Adipose tissue (tissue), 3 donors: Measurements from ENCODE around the gene ERICH6. TPM values are rescaled to one million over a fixed set of nuclear protein-coding genes. Genes with fewer than 3 reads are reported as not detected.

Experiments
- H3K27ac ChIP-seq: one replicate; pipeline ENCODE4 v1.5.1; 2013; ENCODE audit warnings: low read depth, low read length
- WGBS, 3 donors: extraction: QIAGEN DNeasy Blood & Tissue Kit; methylation state at CpG; one replicate each; pipeline ENCODE4 v1.1.7; 2013; 5-methylcytosine and 5-hydroxymethylcytosine counted together
- polyA plus RNA-seq, 3 donors: library from polyadenylated mRNA; stranded (reverse); fragments of 200-250 nt; gene quantifications; one replicate each; pipeline ENCODE4 v1.2.3, GENCODE V29; 2013
- donor health status: healthy with polysubstance abuse.
- donor health status: Bipolar disorder and iron deficiency.
- donor health status: healthy.

ERICH6 gene
- polyA plus RNA-seq, 3 donors = not detected

GRCh38 chr3:150738688-150739087, 35.0 kb upstream of the ERICH6 start:
- H3K27ac ChIP-seq = no peak overlapping the region
- WGBS, 3 donors = 28 to 44% (median 37%) methylated on average over 4 of the region's 4 CpGs

- 38 to 81% (median 79%) methylated on average over 2 of the region's 2 CpGs for WGBS, 3 donors
Observed at GRCh38 chr3:150737874-150738679, 34.4 kb upstream of the ERICH6 start.

GRCh38 chr3:150736903-150737832, 33.4 kb upstream of the ERICH6 start:
- WGBS, 3 donors = 41 to 66% (median 65%) methylated on average over 8 of the region's 8 CpGs

More at GRCh38 chr3:150737874-150738679, 34.4 kb upstream of the ERICH6 start:
- no peak overlapping the region for H3K27ac ChIP-seq

GRCh38 chr3:150736316-150736719, 32.6 kb upstream of the ERICH6 start:
- 26 to 69% (median 43%) methylated on average over 2 of the region's 2 CpGs for WGBS, 3 donors
- H3K27ac ChIP-seq = no peak overlapping the region

More at GRCh38 chr3:150736903-150737832, 33.4 kb upstream of the ERICH6 start:
- no peak overlapping the region for H3K27ac ChIP-seq

- no peak overlapping the region for H3K27ac ChIP-seq
- WGBS, 3 donors = 50 to 89% (median 71%) methylated on average over 1 of the region's 1 CpG
Observed at GRCh38 chr3:150734795-150735119, 31.0 kb upstream of the ERICH6 start.

GRCh38 chr3:150733936-150734794, 30.4 kb upstream of the ERICH6 start:
- no peak overlapping the region for H3K27ac ChIP-seq
- 79 to 89% (median 88%) methylated on average over 9 of the region's 9 CpGs for WGBS, 3 donors

GRCh38 chr3:150733373-150733935, 29.7 kb upstream of the ERICH6 start:
- no peak overlapping the region for H3K27ac ChIP-seq
- 63 to 75% (median 70%) methylated on average over 8 of the region's 8 CpGs for WGBS, 3 donors

- 81 to 93% (median 91%) methylated on average over 9 of the region's 9 CpGs for WGBS, 3 donors
- no peak overlapping the region for H3K27ac ChIP-seq
Observed at GRCh38 chr3:150729682-150730360, 26.1 kb upstream of the ERICH6 start.

GRCh38 chr3:150727653-150728502, 24.2 kb upstream of the ERICH6 start:
- H3K27ac ChIP-seq = no peak overlapping the region
- 83 to 88% (median 88%) methylated on average over 19 of the region's 19 CpGs for WGBS, 3 donors

- no peak overlapping the region for H3K27ac ChIP-seq
- 86 to 92% (median 88%) methylated on average over 7 of the region's 7 CpGs for WGBS, 3 donors
Observed at GRCh38 chr3:150725548-150725947, 21.8 kb upstream of the ERICH6 start.

GRCh38 chr3:150723946-150724345, 20.2 kb upstream of the ERICH6 start:
- 75 to 82% (median 77%) methylated on average over 6 of the region's 6 CpGs for WGBS, 3 donors
- no peak overlapping the region for H3K27ac ChIP-seq

GRCh38 chr3:150722267-150722666, 18.5 kb upstream of the ERICH6 start:
- H3K27ac ChIP-seq = no peak overlapping the region
- 95 to 97% (median 96%) methylated on average over 3 of the region's 3 CpGs for WGBS, 3 donors

- WGBS, 3 donors = 18 to 22% (median 19%) methylated on average over 13 of the region's 13 CpGs
- H3K27ac ChIP-seq = no peak overlapping the region
Observed at GRCh38 chr3:150721285-150722130, 17.8 kb upstream of the ERICH6 start.

GRCh38 chr3:150720444-150720843, 16.7 kb upstream of the ERICH6 start:
- H3K27ac ChIP-seq = no peak overlapping the region
- WGBS, 3 donors = 72 to 80% (median 77%) methylated on average over 3 of the region's 3 CpGs

- no peak overlapping the region for H3K27ac ChIP-seq
- 91 to 98% (median 94%) methylated on average over 2 of the region's 2 CpGs for WGBS, 3 donors
Observed at GRCh38 chr3:150710097-150710496, 6.4 kb upstream of the ERICH6 start.

GRCh38 chr3:150703299-150703755, 393 bp downstream of the ERICH6 start:
- 1 to 4% (median 2%) methylated on average over 29 of the region's 29 CpGs for WGBS, 3 donors
- H3K27ac ChIP-seq = no peak overlapping the region
